Mesendoderm (in vitro differentiated cells): ENCODE measurements around the gene ZNF837.
"Not testable (repeated sequence)": the region's sequence is repeated elsewhere in the genome, so short reads cannot be mapped to it uniquely, and the experiment has no call there.

Experiments
- DNase-seq: peaks from one replicate; pipeline ENCODE4 v3.0.0; 2013
- H2AK5ac ChIP-seq: 2 replicates; pipeline ENCODE4 v1.6.1; 2013; ENCODE audit warnings: low read length, inconsistent platforms
- H2BK120ac ChIP-seq: 2 replicates; pipeline ENCODE4 v1.6.1; 2013; ENCODE audit warnings: low read depth, mild to moderate bottlenecking, low read length, moderate library complexity, mixed read lengths
- H2BK15ac ChIP-seq: replicated peaks from 2 replicates; pipeline ENCODE4 v1.6.1; 2013; ENCODE audit warnings: low read depth, mild to moderate bottlenecking, moderate library complexity
- H2BK5ac ChIP-seq: 2 replicates; pipeline ENCODE4 v1.6.1; 2013; ENCODE audit warnings: low read length, inconsistent platforms
- H3K18ac ChIP-seq: 2 replicates; pipeline ENCODE4 v1.6.1; 2013; ENCODE audit warnings: mild to moderate bottlenecking, low read length, mixed read lengths
- H3K23ac ChIP-seq: one replicate; pipeline ENCODE4 v1.6.1; 2013; ENCODE audit warnings: low read length
- H3K27ac ChIP-seq: 2 replicates; pipeline ENCODE4 v1.5.1; 2013; ENCODE audit warnings: low read depth, mild to moderate bottlenecking, inconsistent platforms, low read length, moderate library complexity
- H3K27me3 ChIP-seq: 2 replicates; pipeline ENCODE4 v1.6.1; 2013; ENCODE audit warnings: low read length, control low read depth, mild to moderate bottlenecking, inconsistent platforms; ENCODE audit not compliant: insufficient read depth, poor library complexity
- H3K36me3 ChIP-seq: 2 replicates; pipeline ENCODE4 v1.6.1; 2013; ENCODE audit warnings: low read length, inconsistent platforms; ENCODE audit not compliant: control insufficient read depth, insufficient read depth
- H3K4ac ChIP-seq: one replicate; pipeline ENCODE4 v1.6.1; 2013; ENCODE audit warnings: low read depth, mild to moderate bottlenecking, low read length, moderate library complexity
- H3K4me1 ChIP-seq: 2 replicates; pipeline ENCODE4 v1.6.1; 2013; ENCODE audit warnings: low read depth, low read length, inconsistent platforms; ENCODE audit not compliant: control insufficient read depth
- H3K4me2 ChIP-seq: 2 replicates; pipeline ENCODE4 v1.6.1; 2013; ENCODE audit warnings: low read length
- H3K4me3 ChIP-seq: 2 replicates; pipeline ENCODE4 v1.5.1; 2013; ENCODE audit warnings: mild to moderate bottlenecking, low read length
- H3K56ac ChIP-seq: one replicate; pipeline ENCODE4 v1.6.1; 2013; ENCODE audit warnings: low read length
- H3K79me1 ChIP-seq: 2 replicates; pipeline ENCODE4 v1.6.1; 2013; ENCODE audit warnings: low read length, inconsistent platforms
- H3K79me2 ChIP-seq: 2 replicates; pipeline ENCODE4 v1.6.1; 2013; ENCODE audit warnings: mild to moderate bottlenecking, low read length; ENCODE audit not compliant: control insufficient read depth, insufficient read depth
- H3K9ac ChIP-seq: 2 replicates; pipeline ENCODE4 v1.6.1; 2013; ENCODE audit warnings: low read length, inconsistent platforms
- H4K5ac ChIP-seq: one replicate; pipeline ENCODE4 v1.6.1; 2013; ENCODE audit warnings: low read length
- H4K8ac ChIP-seq: one replicate; pipeline ENCODE4 v1.6.1; 2013; ENCODE audit warnings: low read depth, mild to moderate bottlenecking, control low read depth, low read length, moderate library complexity
- WGBS: extraction: QIAGEN DNeasy Blood & Tissue Kit; methylation state at CpG from one replicate; pipeline ENCODE4 v1.1.7; 2013; ENCODE audit warnings: low lambda C conversion rate, missing lambda C conversion rate; ENCODE audit not compliant: insufficient coverage; ENCODE audit errors: extremely low coverage; 5-methylcytosine and 5-hydroxymethylcytosine counted together

The ZNF837 gene

GRCh38 chr19:58350871-58351557 lies 29.8 kb downstream of the ZNF837 start:
- no peak overlapping the region for H3K56ac ChIP-seq
- no peaks in the 10 kb centered on the region for H3K36me3 ChIP-seq
- no peak overlapping the region for H3K9ac ChIP-seq
- H4K8ac ChIP-seq, result no peak overlapping the region
- no peak overlapping the region for H2AK5ac ChIP-seq
- H4K5ac ChIP-seq, result no peak overlapping the region
- no peak overlapping the region for H3K23ac ChIP-seq
- no peak overlapping the region for H3K4me3 ChIP-seq
- H2BK120ac ChIP-seq, result no peak overlapping the region
- H3K27me3 ChIP-seq, result no peaks in the 10 kb centered on the region
- H2BK5ac ChIP-seq, result no peak overlapping the region
- no peak overlapping the region for H3K4ac ChIP-seq
- no peak for DNase-seq
- no peaks in the 10 kb centered on the region for H3K79me1 ChIP-seq
- no peak overlapping the region for H3K27ac ChIP-seq
- H3K4me2 ChIP-seq, result no peak overlapping the region
- no peak overlapping the region for H3K18ac ChIP-seq
- no peak overlapping the region for H2BK15ac ChIP-seq
- H3K79me2 ChIP-seq, result no peaks in the 10 kb centered on the region
- H3K4me1 ChIP-seq, result no peaks in the 10 kb centered on the region
- no CpG with 5 or more reads among the region's 34 CpGs for WGBS

GRCh38 chr19:58350001-58350861 lies 30.6 kb downstream of the ZNF837 start:
- Histone ChIP-seq H2BK5ac (no peak overlapping the region), H3K27me3 (no peaks in the 10 kb centered on the region), H3K23ac (no peak overlapping the region), H2BK120ac (no peak overlapping the region), H3K4me2 (no peak overlapping the region), H3K56ac (no peak overlapping the region), H3K79me1 (no peaks in the 10 kb centered on the region), H3K18ac (no peak overlapping the region), H3K9ac (no peak overlapping the region), H3K4me1 (no peaks in the 10 kb centered on the region), H2BK15ac (no peak overlapping the region), H3K27ac (no peak overlapping the region), H3K36me3 (no peaks in the 10 kb centered on the region), H4K8ac (no peak overlapping the region), H3K79me2 (no peaks in the 10 kb centered on the region), H3K4ac (no peak overlapping the region), H3K4me3 (no peak overlapping the region), H2AK5ac (no peak overlapping the region), H4K5ac (no peak overlapping the region)
- no peak for DNase-seq
- WGBS, result no CpG with 5 or more reads among the region's 84 CpGs

- Histone ChIP-seq H3K23ac (no peak overlapping the region), H4K5ac (no peak overlapping the region), H2BK5ac (no peak overlapping the region), H2BK120ac (no peak overlapping the region), H3K4me2 (no peak overlapping the region), H3K36me3 (no peaks in the 10 kb centered on the region), H3K79me1 (no peaks in the 10 kb centered on the region), H2BK15ac (no peak overlapping the region), H3K27me3 (no peaks in the 10 kb centered on the region), H4K8ac (no peak overlapping the region), H2AK5ac (no peak overlapping the region), H3K18ac (no peak overlapping the region), H3K4ac (no peak overlapping the region), H3K56ac (no peak overlapping the region), H3K4me1 (no peaks in the 10 kb centered on the region), H3K79me2 (no peaks in the 10 kb centered on the region), H3K27ac (no peak overlapping the region), H3K4me3 (no peak overlapping the region), H3K9ac (no peak overlapping the region)
- WGBS, result no CpG with 5 or more reads among the region's 8 CpGs
- no peak for DNase-seq
These were observed 31.2 kb downstream of the ZNF837 start for GRCh38 chr19:58349590-58349989.

GRCh38 chr19:58348080-58348479 lies 32.8 kb downstream of the ZNF837 start:
- not testable (repeated sequence) for H4K5ac ChIP-seq, H2BK15ac ChIP-seq, H3K4ac ChIP-seq, H2BK120ac ChIP-seq, H3K36me3 ChIP-seq, H3K23ac ChIP-seq, H3K79me1 ChIP-seq, H3K18ac ChIP-seq, H4K8ac ChIP-seq, H3K79me2 ChIP-seq, H2BK5ac ChIP-seq, H3K4me1 ChIP-seq, DNase-seq, H3K27me3 ChIP-seq, H3K27ac ChIP-seq, H2AK5ac ChIP-seq
- peak overlapping the region; percentile 89 for H3K56ac ChIP-seq
- no CpG with 5 or more reads among the region's 12 CpGs for WGBS
- peak overlapping the region; percentile 91 for H3K4me2 ChIP-seq
- H3K9ac ChIP-seq, result peak overlapping the region; percentile 82
- H3K4me3 ChIP-seq, result peak overlapping the region; percentile 83

- Histone ChIP-seq H3K4ac (no peak overlapping the region), H3K9ac (peak overlapping the region; percentile 82), H3K18ac (peak overlapping the region; percentile 12), H3K56ac (peak overlapping the region; percentile 89), H2BK120ac (no peak overlapping the region), H3K4me2 (peak overlapping the region; percentile 98), H3K36me3 (no peaks in the 10 kb centered on the region), H2BK15ac (no peak overlapping the region), H3K4me3 (peak overlapping the region; percentile 83), H4K8ac (peak overlapping the region; percentile 57), H2BK5ac (no peak overlapping the region), H3K4me1 (no peaks in the 10 kb centered on the region), H4K5ac (no peak overlapping the region), H3K79me2 (no peaks in the 10 kb centered on the region), H2AK5ac (no peak overlapping the region), H3K27ac (no peak overlapping the region), H3K27me3 (no peaks in the 10 kb centered on the region), H3K23ac (peak overlapping the region; percentile 3), H3K79me1 (no peaks in the 10 kb centered on the region)
- WGBS, result no CpG with 5 or more reads among the region's 82 CpGs
- peak; percentile 67 for DNase-seq
These were observed 33.6 kb downstream of the ZNF837 start for GRCh38 chr19:58346961-58347929.
